ENCODE results near the gene KSR1. TPM values are rescaled to one million over a fixed set of nuclear protein-coding genes. Genes with fewer than 3 reads are reported as not detected.

The KSR1 gene
- total and polyA plus RNA-seq, 10 of the 15 experiments (the other 5 are each of a cell fraction or from before 2014, with no cell fraction given), result 0.97 to 66.6 (median 22.9) TPM

GRCh38 chr17:27650836-27651235 is 194.6 kb downstream of the KSR1 start:
- CTCF ChIA-PET, result interaction anchor here (0.6 to 10.5 kb wide), 24 partner anchors 10 to 479 kb away, joined by 3 to 134 read pairs (median 4); partner anchors contain the start of gene LGALS9
- H3K36me3 ChIP-seq (ENCODE audit: control insufficient read depth in 2 of 2, insufficient read depth in 2 of 2, low read length in 1 of 2), result peaks cover 5 to 14% of the 10 kb centered on the region in 2 experiments
- WGBS (ENCODE audit: insufficient coverage, insufficient replicate concordance, low lambda C conversion rate, missing lambda C conversion rate), result 61% methylated on average over 11 of the region's 11 CpGs
- RAD21 ChIA-PET (ENCODE audit: unreplicated experiment), result interaction anchor here (0.9 to 2.7 kb wide), 8 partner anchors 19 to 414 kb away, joined by 3 to 16 read pairs (median 4); no protein-coding TSS in a partner anchor
- no peaks in the 10 kb centered on the region for H3K27me3 ChIP-seq (replicated peaks in 1 of 2; ENCODE audit: control insufficient read depth in 2 of 2, insufficient read depth in 2 of 2, low read length in 1 of 2)
- H3K79me2 ChIP-seq (ENCODE audit: control insufficient read depth, insufficient read depth, low read length), result no peaks in the 10 kb centered on the region
- no peak overlapping the region for H3K27ac ChIP-seq (ENCODE audit: control insufficient read depth, insufficient read depth)
- no peak overlapping the region for H3K4me2 ChIP-seq (ENCODE audit: control insufficient read depth, insufficient read depth)
- H4K20me1 ChIP-seq (ENCODE audit: control insufficient read depth, insufficient read depth), result no peaks in the 10 kb centered on the region
- no peaks in the 10 kb centered on the region for H3K4me1 ChIP-seq (ENCODE audit: control insufficient read depth, insufficient read depth, low read length)
- TF ChIP-seq SIX5 (IDR thresholded peaks at IDR 0.05; ENCODE audit: low read depth, low read length, severe bottlenecking) (no peak), WRNIP1 (IDR thresholded peaks at IDR 0.05; ENCODE audit: borderline replicate concordance, low read depth, low read length) (no peak), ZBTB33 (IDR thresholded peaks at IDR 0.05) (no peak), TBL1XR1 (IDR thresholded peaks at IDR 0.05; ENCODE audit: low read depth, low read length) (no peak), SMAD5 (IDR thresholded peaks at IDR 0.05; ENCODE audit: low read depth) (no peak), EP300 (IDR thresholded peaks at IDR 0.05; ENCODE audit: borderline replicate concordance in 1 of 2, control insufficient read depth in 1 of 2, low read depth in 2 of 2, low read length in 2 of 2) (no peak), IKZF2 (IDR thresholded peaks at IDR 0.05) (no peak), LARP7 (IDR thresholded peaks at IDR 0.05) (no peak), IRF4 (IDR thresholded peaks at IDR 0.05; ENCODE audit: low read depth, low read length) (no peak), SREBF1 (IDR thresholded peaks at IDR 0.05; ENCODE audit: low read length) (no peak)
- no peak overlapping the region for H2AFZ ChIP-seq (ENCODE audit: control insufficient read depth, low read depth, low read length)
- no peak for DNase-seq (ENCODE audit: low read depth, low spot score)
- H3K9me3 ChIP-seq (replicated peaks; ENCODE audit: control insufficient read depth, insufficient read depth, low read length), result no peaks in the 10 kb centered on the region
- no TSS peak for BruUV-seq (replicated peaks)
- no peak for ATAC-seq
- in situ Hi-C loops (cut with MboI), result loop anchor here (10.0 kb wide), 1 partner anchor 46 kb away; no protein-coding TSS in a partner anchor
- no peak overlapping the region for H3K4me3 ChIP-seq
- intact Hi-C loops (cut with micrococcal nuclease; ENCODE audit: unreplicated experiment), result loop anchor here (2.0 to 5.0 kb wide), 3 partner anchors 48 to 409 kb away; no protein-coding TSS in a partner anchor
- POLR2A ChIA-PET, result no interaction called here
- no peak for FAIRE-seq
- H3K9ac ChIP-seq (ENCODE audit: control insufficient read depth, insufficient read depth, low read length), result no peak overlapping the region
- SMC1A ChIA-PET (ENCODE audit: uncharacterized antibody, unreplicated experiment), result interaction anchor here (0.7 to 3.7 kb wide), 8 partner anchors 18 to 414 kb away, joined by 3 to 21 read pairs (median 5); no protein-coding TSS in a partner anchor

All from GM12878 (cell line).